Measurements from ENCODE around the gene ELOVL7.

DNA sequence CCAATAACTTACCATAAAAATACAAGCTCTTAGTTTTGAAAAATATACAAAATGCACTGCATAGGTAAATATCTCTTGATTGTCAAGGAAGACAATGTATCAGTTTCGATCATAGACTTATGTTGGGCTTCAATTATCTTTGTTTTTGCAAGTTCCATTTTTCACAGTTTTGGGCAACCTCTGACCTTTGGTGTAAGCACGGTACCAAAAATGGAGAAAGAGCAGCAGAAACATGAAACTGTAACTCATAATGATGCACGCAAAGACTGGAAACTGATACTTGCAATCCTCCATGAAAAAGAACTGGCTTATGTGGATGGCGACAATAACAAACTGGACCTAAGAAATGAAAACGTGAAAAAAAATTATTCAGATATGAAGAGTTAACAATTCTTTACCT, 89.6 kb downstream of the ELOVL7 start:
- TF ChIP-seq, protein P1, sequence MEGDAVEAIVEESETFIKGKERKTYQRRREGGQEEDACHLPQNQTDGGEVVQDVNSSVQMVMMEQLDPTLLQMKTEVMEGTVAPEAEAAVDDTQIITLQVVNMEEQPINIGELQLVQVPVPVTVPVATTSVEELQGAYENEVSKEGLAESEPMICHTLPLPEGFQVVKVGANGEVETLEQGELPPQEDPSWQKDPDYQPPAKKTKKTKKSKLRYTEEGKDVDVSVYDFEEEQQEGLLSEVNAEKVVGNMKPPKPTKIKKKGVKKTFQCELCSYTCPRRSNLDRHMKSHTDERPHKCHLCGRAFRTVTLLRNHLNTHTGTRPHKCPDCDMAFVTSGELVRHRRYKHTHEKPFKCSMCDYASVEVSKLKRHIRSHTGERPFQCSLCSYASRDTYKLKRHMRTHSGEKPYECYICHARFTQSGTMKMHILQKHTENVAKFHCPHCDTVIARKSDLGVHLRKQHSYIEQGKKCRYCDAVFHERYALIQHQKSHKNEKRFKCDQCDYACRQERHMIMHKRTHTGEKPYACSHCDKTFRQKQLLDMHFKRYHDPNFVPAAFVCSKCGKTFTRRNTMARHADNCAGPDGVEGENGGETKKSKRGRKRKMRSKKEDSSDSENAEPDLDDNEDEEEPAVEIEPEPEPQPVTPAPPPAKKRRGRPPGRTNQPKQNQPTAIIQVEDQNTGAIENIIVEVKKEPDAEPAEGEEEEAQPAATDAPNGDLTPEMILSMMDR (conservative IDR thresholded peaks at IDR 0.05 in 1 of 2, IDR thresholded peaks at IDR 0.05 in 1 of 2; ENCODE audit: low read depth in 1 of 2, low read length in 2 of 2), result no peak
- no peak for TF ChIP-seq EZH2 (IDR thresholded peaks at IDR 0.05; ENCODE audit: low read length, missing control alignments)

All from fibroblast of lung (primary cell).